GM18508 (cell line): Measurements from ENCODE around the gene SIPA1L2.

ENCODE experiments used
- ATAC-seq: cut with Tn5 transposase; IDR thresholded peaks from one replicate; pipeline ENCODE4 v1.9.1; 2021; ENCODE audit warnings: moderate number of reproducible peaks; ENCODE audit not compliant: insufficient read depth, unreplicated experiment

SIPA1L2 gene

GRCh38 chr1:232630047-232630893, at the start of gene SIPA1L2:
SIPA1L2 (minus strand) TSS chr1:232630133; CDS start chr1:232515339, 114,794 bp downstream.
- peak; percentile 78 for ATAC-seq

- no peak for ATAC-seq
These were observed 48.4 kb upstream of the SIPA1L2 start for GRCh38 chr1:232678185-232678886.

- no peak for ATAC-seq
These were observed 46.4 kb upstream of the SIPA1L2 start for GRCh38 chr1:232676307-232676706.

- no peak for ATAC-seq
These were observed 46.0 kb upstream of the SIPA1L2 start for GRCh38 chr1:232675898-232676297.

GRCh38 chr1:232675260-232675659, 45.3 kb upstream of the SIPA1L2 start:
- no peak for ATAC-seq

GRCh38 chr1:232673256-232673655, 43.3 kb upstream of the SIPA1L2 start:
- no peak for ATAC-seq

GRCh38 chr1:232669981-232670747, 40.2 kb upstream of the SIPA1L2 start:
- ATAC-seq: no peak

- ATAC-seq: no peak
These were observed 37.8 kb upstream of the SIPA1L2 start for GRCh38 chr1:232667778-232668165.

- ATAC-seq: no peak
These were observed 37.3 kb upstream of the SIPA1L2 start for GRCh38 chr1:232667094-232667777.

- ATAC-seq: no peak
These were observed 35.2 kb upstream of the SIPA1L2 start for GRCh38 chr1:232664844-232665777.

GRCh38 chr1:232662910-232663309, 33.0 kb upstream of the SIPA1L2 start:
- ATAC-seq: no peak

- no peak for ATAC-seq
These were observed 28.5 kb upstream of the SIPA1L2 start for GRCh38 chr1:232658386-232658785.

- no peak for ATAC-seq
These were observed 27.6 kb upstream of the SIPA1L2 start for GRCh38 chr1:232657426-232658005.

- ATAC-seq: no peak
These were observed 25.8 kb upstream of the SIPA1L2 start for GRCh38 chr1:232655746-232656085.

GRCh38 chr1:232655028-232655745, 25.3 kb upstream of the SIPA1L2 start:
- peak; percentile 78 for ATAC-seq

- ATAC-seq: no peak
These were observed 23.9 kb upstream of the SIPA1L2 start for GRCh38 chr1:232653789-232654188.

GRCh38 chr1:232650845-232651244, 20.9 kb upstream of the SIPA1L2 start:
- ATAC-seq: no peak

- ATAC-seq: no peak
These were observed 20.5 kb upstream of the SIPA1L2 start for GRCh38 chr1:232650418-232650817.
